Measurements from ENCODE around the gene TMEM87B.

DNA sequence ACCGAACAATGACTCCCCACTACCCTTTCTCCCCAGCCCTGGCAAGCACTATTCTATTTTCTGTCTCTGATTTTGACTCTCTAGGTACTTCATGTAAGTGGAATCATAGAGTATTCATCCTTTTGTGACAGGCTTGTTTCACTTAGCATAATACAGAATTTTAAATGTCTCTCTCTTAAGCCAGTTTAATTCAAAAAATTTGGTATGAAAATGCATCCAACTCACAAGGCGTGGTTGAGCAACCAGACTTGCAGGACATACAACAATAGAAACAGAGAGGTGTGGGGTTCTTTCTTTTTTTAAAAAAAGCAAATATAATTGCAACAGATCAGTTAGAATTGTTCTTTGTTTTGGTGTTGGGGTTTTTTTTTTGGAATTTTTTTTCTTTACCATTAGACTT is 47.6 kb upstream of the TMEM87B start:
- no peak for TF ChIP-seq POLR2A (IDR thresholded peaks at IDR 0.05)
- TF ChIP-seq, protein P1, sequence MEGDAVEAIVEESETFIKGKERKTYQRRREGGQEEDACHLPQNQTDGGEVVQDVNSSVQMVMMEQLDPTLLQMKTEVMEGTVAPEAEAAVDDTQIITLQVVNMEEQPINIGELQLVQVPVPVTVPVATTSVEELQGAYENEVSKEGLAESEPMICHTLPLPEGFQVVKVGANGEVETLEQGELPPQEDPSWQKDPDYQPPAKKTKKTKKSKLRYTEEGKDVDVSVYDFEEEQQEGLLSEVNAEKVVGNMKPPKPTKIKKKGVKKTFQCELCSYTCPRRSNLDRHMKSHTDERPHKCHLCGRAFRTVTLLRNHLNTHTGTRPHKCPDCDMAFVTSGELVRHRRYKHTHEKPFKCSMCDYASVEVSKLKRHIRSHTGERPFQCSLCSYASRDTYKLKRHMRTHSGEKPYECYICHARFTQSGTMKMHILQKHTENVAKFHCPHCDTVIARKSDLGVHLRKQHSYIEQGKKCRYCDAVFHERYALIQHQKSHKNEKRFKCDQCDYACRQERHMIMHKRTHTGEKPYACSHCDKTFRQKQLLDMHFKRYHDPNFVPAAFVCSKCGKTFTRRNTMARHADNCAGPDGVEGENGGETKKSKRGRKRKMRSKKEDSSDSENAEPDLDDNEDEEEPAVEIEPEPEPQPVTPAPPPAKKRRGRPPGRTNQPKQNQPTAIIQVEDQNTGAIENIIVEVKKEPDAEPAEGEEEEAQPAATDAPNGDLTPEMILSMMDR (IDR thresholded peaks at IDR 0.05 in 8 of 11, conservative IDR thresholded peaks at IDR 0.05 in 3 of 11): no peak
- no peak for TF ChIP-seq POLR2AphosphoS5 (IDR thresholded peaks at IDR 0.05)
